ENCODE results near the gene TBC1D21.
A peak's percentile ranks its signal among the peaks of the same experiment; 100 is the strongest.

TBC1D21 gene, protein sequence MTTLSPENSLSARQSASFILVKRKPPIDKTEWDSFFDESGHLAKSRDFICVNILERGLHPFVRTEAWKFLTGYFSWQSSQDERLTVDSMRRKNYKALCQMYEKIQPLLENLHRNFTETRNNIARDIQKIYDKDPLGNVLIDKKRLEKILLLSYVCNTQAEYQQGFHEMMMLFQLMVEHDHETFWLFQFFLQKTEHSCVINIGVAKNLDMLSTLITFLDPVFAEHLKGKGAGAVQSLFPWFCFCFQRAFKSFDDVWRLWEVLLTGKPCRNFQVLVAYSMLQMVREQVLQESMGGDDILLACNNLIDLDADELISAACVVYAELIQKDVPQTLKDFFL

DNA sequence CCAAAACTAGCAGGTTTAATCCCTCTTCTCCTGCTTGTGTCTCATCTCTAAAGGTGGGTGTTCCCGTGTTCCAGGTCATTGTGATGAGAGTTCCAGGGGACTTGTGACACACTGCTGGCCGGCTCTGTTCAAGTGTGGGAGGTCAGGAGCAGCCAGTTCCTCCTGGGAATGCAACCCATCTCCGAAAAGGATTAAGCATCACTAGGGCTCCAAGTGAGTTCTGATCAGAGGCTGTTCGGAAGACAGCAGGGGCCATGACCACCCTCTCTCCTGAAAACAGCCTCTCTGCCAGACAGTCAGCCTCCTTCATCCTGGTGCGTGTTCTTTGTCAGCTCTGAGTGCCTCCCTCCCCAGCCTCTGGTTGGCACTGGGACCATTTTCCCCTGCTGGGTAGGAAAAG, at the start of gene TBC1D21:
Gene TBC1D21 (plus strand): TSS at position 109 of the 400 bp plus-strand sequence. CDS start 146 bp downstream, at position 255.
- peak; percentile 29 for DNase-seq

DNA sequence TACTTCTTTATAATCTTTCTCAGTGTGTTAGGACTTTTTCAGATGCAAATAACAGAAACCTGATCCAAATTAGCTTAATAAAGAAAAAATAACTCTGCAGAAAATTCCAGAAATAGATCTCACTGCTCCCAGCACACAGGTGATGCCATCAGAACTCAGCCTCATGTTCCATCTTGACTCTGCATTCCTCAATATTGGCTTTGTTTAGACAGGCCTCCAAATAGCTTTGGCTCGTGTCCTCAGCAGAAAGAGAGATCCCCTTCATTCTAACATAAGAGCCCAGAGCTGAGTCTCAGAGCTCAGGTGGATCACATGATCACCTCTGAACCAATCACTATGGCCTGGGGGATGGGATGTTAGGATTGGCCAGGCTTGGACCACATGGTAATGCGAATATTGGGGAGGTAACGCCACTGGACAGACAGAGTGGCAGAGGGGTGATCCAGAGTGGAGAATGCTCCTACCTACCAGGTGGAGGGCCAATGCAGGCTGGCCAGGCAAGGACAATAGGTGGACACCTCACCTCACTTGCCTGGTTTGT, 46.6 kb upstream of the TBC1D21 start:
- DNase-seq = no peak

GRCh38 chr15:73829523-73829922, 43.8 kb upstream of the TBC1D21 start:
- no peak for DNase-seq

- no peak for DNase-seq
These were observed 40.7 kb upstream of the TBC1D21 start for GRCh38 chr15:73832657-73833056.

- DNase-seq = no peak
These were observed 36.5 kb upstream of the TBC1D21 start for GRCh38 chr15:73836845-73837244.

- no peak for DNase-seq
These were observed 34.4 kb upstream of the TBC1D21 start for GRCh38 chr15:73838831-73839426.

- DNase-seq = no peak
These were observed 33.5 kb upstream of the TBC1D21 start for GRCh38 chr15:73839699-73840377.

DNA sequence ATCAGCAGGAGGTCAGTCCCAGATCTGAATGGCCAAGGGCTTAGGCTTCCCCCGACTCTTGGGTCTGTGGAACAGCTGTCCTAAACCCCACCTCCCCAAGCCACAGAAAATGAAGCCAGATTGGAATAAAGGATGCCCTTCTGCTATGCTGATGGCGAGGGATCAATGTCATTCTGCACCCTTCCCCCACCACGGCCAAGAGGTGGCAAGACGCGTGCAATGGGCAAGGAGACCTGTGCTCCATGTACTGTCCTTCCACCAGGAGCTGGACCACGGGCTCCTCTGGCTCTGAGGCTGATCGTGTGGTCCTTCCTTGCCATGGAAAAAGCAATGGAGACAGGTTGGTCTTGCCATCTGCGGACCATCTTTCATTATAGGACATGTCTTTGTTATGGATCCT, 32.6 kb upstream of the TBC1D21 start:
- no peak for DNase-seq

DNA sequence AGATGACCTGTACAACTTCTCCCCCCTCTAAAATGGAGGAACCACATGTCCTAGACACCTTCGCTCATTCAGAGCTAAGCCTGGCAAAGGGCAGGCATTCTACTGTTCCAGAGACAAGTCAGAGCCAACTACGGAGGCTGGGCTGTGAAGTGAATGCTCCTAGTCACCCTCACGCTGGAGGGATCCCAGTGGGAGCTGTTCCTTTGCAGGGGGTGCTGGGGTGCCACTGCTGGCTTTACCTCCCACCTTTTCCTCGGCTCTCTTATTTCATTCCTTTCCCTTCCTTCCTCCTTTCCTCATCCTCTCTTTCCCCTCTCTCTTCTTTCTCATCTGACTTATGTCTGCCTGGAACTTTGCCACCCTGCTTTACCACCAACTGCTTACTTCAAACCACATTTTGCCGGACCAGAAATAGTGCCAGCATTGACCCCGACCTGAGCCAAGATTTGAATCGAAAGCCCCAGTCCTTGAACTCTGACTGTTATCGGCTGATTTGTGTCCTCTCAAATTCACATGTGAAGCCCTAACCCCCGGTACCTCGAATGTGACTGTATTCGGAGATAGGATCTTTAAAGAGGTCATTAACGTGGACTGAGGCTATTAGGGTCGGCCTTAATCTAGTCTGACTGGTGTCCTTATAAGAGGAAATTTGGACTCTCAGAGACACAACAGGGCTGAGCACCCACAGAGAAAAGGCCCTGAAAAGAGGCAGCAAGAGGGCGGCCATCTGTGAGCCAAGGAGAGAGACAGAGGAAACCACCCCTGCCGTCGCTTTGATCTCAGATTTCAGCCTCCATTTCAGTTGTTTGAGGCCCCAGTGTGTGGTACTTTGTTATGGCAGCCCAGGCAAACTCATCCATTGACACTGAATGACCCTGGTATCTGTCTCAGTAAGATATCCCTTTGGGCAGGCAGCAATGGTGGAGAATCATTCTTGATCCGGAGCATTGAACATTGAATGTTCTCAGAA, 31.3 kb upstream of the TBC1D21 start:
- DNase-seq = no peak

DNA sequence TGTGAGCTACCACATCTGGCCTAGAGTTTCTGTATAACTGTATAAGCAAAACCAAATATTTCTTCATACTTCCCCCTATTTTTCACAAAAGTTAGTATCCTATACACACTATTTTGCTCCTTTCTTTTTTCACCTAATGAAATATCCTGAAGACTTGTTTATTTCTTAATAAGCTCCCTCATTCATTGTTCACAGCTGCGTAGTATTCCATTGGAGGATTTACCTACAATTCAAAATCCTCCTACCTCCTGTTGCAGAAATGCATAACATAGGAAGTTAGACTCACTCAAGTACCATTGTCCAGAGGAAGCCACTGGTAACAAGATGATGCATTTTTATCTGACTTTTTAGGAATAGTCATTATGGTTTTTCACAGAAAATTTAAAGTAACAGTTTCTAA, 29.6 kb upstream of the TBC1D21 start:
- DNase-seq = no peak

DNA sequence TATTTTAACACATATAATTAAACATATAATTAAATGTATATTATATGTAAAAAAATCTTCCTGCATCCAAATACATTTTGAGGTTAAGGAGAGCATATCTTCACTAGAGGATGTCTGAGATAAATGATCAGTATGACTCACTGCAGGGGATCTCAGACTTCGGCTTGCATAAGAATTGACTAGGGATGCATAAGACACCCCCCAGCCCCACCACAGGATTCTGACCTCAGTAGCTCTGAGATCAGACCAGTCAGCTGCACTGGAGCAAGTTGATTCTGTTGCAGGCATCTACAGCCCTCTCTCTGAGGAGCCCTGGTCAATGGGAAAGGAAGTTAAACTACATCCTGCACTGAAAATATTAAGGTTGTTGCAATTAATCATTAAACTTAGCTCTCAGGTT, 29.0 kb upstream of the TBC1D21 start:
- DNase-seq = no peak

DNA sequence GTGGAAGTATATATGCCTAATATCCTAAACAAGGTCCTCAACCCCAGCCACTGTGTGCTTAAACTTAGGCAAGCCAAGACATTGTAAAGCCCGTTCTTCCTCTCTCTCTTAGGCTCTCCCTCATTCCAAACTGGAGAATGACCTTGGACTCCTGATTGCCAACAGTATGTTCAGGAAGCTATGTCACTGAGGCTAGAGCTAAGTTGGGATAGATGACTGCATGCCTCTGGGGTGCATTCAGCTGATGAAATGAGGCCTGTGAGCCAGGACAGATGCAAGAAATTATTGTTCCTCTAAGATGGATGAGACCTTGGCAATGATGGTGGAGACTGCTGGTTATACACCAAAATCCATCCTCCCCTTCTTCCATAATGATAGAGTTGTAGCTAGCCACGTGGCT, 27.9 kb upstream of the TBC1D21 start:
- DNase-seq = no peak

DNA sequence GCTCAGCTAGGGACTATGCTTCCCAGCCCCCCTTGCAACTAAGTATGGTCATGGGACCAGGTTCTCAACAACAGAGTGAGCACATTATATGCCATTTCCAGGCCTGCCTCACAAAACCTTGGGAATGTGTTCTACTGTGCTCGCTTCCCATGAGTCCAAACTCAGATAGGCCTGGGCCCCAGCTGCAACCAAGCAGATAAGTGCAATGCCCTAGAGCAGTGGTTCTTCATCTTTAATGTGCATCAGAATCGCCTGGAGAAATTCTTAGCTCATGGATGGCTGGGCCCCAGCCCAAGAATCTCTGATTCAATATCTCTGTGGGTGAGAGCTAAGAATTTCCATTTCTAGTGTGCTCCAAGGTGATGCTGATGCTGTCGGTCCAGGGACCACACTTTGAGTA, 27.5 kb upstream of the TBC1D21 start:
- no peak for DNase-seq

- DNase-seq = no peak
These were observed 23.7 kb upstream of the TBC1D21 start for GRCh38 chr15:73849641-73850040.

DNA sequence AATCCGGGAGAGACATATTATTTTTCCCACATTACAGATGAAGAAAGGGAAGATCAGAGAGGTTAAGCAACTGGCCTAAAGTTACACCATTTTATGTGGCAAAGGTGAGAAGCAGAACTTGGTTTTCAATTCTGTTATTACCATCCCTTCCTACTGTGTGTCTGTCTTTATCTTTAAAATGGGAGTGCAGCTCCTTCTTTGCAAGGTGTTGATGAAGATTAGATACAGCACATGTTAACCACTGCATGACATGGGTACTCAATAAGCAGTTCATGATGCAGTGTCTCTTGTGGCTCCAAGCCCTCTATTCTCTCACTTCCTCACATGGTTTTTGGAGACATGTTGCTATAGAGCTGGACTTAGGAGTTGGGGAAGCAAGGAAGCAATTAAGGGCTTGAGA, 23.1 kb upstream of the TBC1D21 start:
- DNase-seq = no peak

DNA sequence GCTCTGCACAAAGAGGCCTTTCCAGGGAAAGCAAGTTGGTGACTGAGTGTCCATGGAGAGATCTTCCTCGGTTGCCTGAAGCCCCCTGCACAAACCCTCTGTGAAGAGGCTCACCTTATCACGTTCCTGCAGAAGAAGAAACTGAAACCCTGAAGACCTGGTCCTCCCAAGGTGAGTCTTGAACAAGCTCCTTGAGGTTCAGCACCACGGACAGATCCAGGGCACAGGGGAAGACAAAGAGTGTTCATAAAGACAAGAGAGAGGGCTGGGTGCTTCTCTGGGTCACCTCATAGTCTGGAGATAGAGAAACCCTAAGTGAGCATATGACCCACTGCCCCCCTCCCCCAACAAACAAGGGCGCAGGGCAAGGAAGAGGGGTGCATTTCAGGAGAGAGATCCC, 21.7 kb upstream of the TBC1D21 start:
- DNase-seq = peak; percentile 63

DNA sequence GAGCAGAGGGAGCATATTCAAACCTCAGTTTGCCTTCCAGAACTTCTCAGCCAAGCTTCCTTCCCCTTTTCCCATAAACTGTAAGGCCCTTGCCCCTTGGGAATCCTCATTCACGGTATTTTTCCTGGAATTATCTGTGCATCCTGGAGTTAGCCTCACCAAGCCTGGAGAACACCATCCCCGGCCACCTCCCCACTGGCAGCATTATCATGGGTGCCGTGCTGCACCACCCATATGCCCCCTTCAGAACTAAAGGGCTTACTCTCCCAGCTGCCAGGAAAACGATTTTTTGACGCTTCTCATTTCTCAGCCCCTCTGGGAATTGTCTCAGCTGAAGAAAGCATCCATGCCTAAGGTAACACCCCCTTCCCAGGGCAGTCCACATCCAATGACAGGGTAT, 20.9 kb upstream of the TBC1D21 start:
- DNase-seq = no peak

DNA sequence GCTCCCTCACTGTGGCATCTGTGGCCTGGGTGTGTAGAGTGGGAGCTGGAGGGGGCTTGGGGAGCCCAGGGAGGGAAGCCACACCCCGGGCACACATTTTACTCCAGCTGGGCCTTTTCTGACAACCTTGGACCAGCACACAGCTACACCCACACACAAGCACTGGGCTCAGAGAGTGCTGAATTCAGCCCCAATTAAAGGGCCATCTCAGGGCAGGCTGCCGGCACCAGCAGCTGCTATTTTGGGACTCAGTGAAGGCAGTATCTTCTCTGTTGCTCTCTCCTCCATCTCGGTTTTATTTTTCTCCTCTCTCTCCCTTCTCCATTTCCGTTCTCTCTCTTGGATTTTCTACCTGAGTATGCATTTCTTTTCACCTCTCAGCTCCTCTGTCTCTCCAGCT, 19.1 kb upstream of the TBC1D21 start:
- peak; percentile 20 for DNase-seq

- peak; percentile 44 for DNase-seq
These were observed 16.7 kb upstream of the TBC1D21 start for GRCh38 chr15:73856458-73857192.

DNA sequence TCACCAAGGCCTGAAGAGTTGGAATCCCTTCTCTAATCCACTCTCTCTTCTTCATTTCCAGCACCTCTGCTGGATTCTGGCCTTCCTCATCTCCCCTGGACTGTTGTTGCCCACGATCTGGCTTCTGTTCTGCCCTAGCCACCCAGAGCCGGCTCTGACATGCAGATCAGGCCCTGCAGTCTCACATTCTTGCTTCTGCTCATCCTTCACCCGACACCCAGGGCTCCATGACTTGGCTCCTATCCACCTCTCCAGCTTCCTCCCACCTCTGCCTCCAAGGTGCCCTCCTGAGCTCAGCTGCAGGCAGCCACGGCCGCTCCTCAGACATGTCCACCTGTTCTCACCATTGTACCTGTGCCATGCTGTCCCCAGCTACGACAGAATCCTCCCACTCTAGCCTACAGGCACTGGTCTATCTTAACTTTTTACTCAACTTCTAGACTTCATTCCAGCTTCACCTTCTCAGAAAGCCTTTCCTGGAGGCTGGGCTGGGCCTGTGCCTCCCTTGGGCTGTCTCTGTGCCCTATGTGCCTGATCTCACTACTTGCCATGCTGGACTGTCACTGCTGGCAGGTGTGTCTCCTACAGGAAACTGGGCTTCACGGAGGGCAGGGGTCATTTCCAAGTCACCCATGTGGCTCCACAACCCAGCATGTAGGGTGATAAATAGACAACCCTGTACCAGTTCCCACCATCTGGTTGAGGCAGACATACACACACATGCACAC, 16.0 kb upstream of the TBC1D21 start:
- peak; percentile 15 for DNase-seq

- peak; percentile 33 for DNase-seq
These were observed 15.3 kb upstream of the TBC1D21 start for GRCh38 chr15:73858062-73858461.
